ENCODE results near the gene MORN5.
"Not testable (repeated sequence)": the region's sequence is repeated elsewhere in the genome, so short reads cannot be mapped to it uniquely, and the experiment has no call there.

The MORN5 gene

DNA sequence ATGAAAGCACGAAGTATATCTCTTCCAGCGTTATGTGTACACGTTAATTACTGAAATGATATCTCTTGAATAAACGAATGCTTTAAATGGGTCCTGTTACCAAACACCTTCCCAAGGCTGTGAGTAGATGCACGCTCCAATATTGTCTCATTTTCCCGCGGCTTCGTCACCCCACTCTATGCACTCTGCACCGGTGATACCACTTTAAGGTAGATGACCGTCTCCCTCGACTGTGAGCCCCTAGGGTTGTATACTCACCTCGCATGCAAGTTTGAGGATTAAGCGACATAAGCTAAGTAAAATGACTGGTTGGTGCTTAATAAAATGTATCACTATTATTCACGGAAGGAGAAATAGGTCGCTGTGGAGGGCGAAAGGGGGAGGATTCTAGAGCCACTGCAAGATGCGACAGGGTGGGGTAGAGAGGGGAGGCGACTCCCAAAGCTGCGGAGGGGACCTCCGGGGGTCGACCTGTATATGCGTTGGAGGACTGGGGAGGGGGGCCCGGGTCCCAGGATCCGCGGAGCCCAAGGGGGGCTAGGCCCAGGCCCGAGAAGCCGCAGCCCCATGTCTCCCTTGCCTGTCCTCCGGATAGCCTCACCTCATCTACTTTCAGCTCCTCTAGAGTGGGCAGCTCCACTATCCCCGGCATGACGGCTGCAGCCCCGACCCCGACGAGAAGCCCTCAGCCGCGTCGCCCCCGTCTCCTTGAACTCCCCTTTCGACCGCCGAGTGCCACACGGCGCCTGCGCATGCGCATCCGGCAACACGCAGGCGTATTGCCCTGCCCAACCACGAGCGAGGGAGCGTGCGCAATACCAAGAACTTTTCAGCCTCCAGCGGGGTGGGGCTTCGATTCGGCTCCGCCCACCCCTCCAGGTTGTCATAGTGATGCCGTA, at the start of gene MORN5, which contains the start of gene NDUFA8:
Gene MORN5 (plus strand): TSS at position 883 of the 899 bp plus-strand sequence. CDS start 65 bp downstream, outside the sequence.
Gene NDUFA8 (minus strand): TSS at position 754 of the 899 bp plus-strand sequence. CDS start 102 bp downstream, at position 652.
- peak; percentile 86 for DNase-seq (ENCODE audit: low read depth)

DNA sequence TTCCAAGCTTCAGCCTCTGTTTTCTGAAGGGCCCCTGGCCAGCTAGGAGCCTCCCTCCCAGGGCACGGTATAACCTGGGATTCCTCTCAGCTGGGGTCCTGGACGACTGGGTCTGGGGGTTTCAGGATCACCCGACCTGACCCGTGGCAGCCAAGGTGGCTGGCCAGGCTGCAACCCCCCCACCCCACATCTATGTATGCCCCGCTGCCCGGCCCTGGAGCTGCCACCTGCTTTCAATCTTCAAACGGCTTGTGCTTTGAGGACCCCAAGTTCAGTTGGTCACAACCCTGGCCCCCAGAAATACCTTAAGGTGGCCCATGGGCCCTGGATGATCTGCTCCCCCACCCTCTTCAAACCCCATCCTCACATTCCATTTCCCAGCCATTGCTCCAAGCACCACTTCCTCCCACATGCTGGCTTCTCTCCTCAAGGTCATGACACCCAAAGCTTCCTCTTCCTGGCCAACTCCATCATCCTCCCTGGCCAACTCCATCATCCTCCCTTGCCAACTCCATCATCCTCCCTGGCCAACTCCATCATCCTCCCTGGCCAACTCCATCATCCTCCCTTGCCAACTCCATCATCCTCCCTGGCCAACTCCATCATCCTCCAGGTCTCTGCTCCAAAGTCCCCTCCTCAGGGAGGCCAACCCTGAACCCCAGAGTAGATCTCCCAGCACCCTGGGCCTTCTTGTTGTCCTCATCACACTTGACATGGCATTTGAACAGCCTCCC, 49.4 kb upstream of the MORN5 start:
- no peak for DNase-seq (ENCODE audit: low read depth)

DNA sequence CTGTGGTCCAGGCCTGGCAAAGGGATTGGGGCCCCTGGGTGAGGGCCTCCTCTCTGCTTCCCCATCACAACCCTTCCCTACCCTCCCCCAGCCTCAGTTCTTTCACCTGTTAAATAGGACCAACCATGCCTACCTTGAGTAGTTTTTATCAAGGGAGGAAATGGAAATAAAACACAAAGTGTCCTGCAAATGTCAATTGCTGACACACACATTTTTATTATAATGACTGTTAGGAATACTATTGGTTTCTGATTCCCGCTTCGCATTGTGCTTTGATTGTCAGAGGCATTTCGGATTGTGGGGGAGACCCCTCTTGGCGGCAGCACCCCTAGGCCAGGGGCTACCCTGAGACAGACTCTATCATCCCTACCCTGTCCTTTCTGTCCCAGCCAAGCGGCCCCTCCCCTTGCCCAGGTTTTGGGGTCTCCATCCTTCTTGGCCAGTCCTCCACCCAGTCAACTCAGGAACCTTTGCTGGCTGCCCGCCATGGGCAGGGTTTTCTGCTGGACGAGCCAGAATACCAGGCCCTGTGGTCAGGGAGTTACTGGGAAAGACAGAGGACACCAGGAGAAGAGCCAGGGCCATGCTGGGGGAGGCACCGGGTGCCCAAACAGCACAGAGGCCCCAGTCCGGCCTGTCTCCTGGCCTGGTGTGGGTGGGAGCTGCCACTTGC, 48.2 kb upstream of the MORN5 start:
- DNase-seq (ENCODE audit: low read depth), result no peak

DNA sequence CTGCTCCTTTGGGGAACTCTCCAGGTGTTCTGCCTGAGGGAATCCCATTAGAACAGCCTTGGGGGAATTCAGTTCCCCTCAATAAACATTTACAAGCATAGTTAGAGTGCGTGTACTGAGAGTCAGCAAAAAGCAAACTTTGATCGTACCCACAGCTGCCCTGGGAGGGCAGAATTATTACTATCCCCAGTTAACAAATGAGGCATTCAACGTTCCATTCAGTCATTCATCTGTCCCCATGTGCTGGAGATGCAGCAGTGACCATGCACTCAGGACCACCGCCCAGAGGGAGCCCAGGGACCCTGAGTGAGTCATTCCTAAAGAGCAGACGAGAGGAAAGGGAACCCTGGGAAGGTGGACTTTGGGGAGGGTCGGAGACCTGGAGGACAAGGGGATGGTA, 47.5 kb upstream of the MORN5 start:
- DNase-seq (ENCODE audit: low read depth), result no peak

DNA sequence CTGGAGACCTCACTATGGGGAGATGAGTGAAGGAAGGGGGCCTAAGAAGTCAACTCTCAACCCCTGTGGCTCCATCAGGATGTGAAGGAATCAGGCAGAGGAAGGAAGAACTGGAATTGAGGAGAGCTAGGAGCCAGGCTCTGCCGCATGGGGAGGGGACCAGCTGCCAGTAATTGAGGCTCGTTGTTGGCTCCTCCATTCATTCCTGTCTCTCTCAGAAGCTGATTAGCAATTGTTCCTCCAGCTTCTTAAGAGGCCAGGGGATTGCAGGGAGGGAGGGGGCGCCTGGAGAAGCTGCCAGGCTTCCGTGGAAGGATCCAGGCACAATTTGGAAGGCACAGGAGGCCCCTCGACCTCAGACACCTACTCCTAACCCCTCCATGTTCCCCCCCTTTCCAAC, 46.1 kb upstream of the MORN5 start:
- no peak for DNase-seq (ENCODE audit: low read depth)

DNA sequence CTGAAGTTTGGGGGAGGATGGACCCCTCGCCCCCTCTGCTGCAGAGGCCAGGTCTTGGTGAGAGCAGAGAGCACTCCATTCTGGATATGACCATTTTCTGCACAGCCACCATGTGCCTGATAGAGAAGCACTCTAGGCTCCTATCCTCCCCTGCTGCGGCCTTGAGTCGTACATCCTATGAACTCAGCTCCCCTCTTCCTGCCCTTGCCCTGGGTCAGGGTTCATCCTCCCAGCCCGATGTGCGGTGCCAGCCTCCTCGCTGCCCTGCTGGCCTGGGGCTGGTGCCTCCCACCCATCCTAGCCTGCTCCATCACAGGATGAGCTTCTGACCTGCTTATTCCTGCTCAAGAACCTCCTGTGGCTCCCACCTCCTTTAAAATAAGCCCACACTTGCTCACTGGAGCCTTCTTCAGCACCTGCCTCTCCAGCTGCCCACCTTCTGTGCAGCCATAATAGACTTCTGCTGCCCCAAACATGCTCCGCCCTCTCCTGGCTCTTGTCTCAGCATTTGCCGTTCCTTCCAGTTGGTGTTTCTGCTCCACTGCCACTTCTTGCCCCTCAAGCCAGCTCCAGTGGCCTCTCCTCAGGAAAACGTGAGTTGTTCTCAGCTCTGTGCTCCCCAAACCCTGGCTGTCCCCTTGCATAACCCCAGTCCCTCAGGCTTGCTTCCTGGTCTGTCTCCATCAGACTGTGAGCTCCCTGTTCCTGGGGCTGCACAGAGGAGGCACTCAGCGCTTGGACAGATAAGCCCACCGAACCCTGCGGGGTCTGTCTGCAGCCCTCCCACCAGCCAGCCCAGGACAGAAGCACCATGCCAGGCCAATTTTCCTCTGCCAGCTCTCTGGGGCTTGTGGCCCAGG, 44.3 kb upstream of the MORN5 start:
- no peak for DNase-seq (ENCODE audit: low read depth)

DNA sequence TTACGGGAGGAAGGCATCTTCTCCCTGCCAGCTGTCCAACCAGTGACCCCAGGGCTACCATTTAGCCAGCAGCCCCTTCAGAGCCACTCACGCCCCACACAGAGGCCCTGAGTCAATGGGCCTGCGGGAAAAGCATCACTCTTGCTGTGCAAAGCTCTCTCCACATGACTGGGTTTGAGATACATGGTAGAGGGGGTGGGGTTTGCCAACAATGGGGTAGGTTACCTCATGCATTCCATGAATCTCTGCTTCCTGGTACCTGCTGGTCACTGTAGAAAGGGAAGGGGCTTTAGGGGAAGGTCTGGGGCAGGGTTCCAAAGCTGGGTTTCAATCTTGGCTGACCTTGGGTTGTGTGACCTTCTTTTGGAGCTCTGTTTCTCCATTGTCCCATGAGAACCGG, 43.7 kb upstream of the MORN5 start:
- DNase-seq (ENCODE audit: low read depth), result no peak

DNA sequence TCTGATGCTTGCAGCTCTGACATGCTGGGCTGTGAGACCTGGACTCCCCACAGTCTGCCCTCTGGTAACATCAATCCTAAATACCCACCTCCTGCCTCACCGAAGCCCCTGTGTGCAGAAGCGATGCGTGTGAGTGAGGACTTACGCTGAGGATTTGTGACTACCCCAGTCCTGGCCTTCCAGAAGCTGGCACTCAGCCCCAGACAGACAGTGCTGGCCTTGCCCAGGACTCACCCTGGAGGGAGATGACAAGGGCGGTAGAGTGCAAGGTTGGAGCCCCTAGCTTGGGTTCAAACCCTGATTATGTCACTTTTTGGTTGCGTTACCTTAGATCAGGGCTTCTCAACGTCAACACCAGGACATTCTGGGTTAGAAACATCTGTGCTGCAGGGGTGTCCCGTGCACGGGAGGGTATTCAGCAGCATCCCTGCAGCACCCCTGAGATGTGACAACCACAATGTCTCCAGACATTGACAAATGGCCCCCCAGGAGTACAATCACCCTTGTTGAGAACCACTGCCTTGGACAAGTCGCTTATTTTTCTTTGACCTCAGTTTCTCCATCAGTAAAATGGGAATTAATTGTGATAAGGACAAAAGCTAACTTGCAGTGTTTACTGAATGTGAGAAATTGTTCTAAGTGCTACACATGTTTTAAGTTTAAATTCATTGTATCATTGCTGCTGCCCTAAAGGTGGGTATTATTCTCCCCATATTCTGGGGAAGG, 43.1 kb upstream of the MORN5 start:
- no peak for DNase-seq (ENCODE audit: low read depth)

DNA sequence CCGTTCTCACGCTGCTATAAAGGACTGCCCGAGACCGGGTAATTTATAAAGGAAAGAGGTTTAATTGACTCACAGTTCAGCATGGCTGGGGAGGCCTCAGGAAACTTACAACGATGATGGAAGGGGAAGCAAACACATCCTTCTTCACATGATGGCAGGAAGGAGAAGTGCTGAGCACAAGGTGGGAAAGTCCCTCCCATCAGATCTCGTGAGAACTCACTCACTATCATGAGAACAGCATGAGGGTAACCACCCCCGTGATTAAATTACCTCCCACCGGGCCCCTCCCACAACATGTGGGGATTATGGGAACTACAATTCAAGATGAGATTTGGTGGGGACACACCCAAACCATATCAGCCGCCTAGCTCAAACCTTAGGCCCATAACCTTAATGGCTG, 42.5 kb upstream of the MORN5 start:
- DNase-seq (ENCODE audit: low read depth), result not testable (repeated sequence)

DNA sequence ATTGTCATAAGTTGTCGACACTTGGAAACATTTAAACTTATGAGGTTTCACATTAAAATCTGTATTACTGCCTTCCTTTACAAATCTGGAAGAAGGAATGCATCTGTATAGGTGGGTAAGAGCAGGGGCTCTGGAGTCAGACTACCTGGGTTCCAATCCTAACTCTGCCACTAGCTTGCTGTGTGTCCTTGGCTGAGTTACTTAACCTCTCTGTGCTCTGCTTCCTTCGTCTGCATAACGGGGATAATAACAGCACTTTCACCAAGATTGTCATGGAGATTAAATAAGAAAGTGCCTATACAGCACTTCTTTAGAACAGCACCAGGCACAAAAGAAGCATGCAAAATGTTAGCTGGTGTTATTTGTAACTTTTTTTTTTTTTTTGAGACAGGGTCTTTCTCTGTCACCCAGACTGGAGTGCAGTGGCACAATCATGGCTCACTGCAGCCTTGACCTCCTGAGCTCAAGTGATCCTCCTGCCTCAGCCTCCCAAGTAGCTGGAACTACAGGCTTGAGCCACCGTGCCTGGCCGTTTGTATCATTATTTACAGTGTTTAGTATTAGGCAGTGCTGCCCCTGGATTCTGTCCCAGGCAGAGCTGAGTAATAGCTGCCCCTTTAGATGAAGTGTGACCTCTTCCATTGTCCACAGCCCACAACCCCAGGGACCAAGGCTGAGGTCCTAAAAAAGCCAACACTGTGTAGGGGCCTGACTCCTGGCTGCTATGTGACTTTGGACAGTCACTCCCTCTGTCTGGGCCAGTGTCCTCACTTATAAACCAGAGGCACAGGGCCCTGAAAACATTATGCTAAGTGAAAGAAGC, 41.2 kb upstream of the MORN5 start:
- DNase-seq (ENCODE audit: low read depth), result no peak

DNA sequence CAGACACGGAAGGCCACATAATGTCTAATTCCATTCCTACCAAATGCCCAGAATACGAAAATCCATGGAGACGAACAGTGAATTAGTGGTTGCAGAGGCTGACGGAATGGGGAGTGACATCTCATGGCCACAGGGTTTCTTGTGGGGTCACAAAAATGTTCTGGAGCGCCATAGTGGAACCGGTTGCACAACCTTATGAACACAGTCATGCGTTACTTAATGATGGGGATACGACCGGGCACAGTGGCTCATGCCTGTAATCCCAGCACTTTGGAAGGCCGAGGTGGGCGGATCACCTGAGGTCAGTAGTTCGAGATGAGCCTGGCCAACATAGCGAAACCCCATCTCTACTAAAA, 40.6 kb upstream of the MORN5 start:
- DNase-seq (ENCODE audit: low read depth), result no peak

DNA sequence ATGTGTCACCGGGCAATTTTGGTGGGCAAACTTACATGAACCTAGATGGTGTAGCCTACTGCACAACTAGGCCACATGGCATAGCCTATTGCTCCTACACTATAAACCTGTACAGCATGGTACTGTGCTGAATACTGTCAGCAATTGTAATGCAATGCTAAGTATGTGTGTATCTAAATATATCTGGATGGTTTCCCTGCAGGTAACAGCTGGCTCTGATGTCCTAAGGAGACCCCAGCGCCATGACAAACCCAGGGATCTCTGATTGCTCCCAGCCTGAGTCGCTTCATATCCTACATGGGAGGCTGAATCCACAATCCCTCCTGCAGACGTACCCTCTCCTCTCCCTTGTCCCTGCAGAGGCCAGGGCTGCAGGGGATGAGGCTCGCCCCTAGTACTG, 40.0 kb upstream of the MORN5 start:
- DNase-seq (ENCODE audit: low read depth), result no peak

DNA sequence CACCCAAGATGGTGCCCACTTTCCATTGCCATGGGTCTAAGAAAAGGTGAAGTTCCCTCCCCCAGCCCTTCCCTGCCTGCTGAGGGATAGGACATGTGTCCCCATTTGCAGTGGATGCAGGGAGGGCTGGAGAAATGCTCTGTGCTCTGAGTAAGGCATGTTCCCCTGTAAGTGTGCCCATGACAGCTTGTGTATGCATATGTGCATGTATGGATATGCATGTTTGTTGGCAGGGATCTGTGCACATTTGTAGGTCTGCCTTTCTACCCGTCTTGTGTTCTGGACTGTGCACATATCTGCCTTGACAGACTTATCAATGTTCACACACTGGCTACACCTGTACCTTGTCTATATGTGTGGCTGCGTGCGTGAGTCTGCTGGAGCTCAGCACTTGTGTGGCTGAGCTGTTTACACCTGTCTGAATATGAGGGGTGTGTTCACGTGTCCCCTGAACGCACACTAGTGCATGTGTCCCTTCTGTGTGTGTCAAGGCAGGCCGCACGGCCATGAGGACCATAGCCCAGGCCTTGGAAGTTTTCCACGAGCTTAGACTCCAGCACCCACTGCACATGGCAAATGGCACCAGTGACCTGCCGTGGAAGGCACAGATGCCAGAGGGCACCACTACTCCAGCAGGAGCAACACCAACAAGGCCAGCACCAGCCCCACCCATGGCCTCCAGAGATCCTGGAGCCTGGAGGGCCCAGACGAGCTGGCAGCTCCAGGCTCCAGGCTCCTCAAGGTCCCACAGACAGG, 39.2 kb upstream of the MORN5 start:
- no peak for DNase-seq (ENCODE audit: low read depth)

DNA sequence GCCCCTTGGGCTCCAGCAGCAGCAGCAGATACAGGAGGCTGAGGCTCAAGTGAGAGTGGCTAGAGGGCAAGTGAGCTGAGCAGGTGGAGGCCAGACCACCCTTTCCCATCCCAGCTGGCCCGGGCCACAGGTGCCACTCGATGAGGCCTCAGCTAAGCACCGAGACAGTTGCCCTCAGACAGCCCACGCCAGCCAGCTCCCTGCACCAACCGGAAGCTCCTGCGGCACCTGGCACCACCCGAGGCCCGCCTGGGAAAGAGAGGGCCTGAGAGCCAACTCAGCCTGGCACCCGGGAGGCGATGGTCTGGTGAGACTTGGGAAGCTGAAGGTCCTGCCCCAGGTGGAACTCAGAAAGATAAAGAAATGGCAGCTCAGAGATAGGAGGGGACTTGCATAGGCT, 38.3 kb upstream of the MORN5 start:
- DNase-seq (ENCODE audit: low read depth), result no peak

DNA sequence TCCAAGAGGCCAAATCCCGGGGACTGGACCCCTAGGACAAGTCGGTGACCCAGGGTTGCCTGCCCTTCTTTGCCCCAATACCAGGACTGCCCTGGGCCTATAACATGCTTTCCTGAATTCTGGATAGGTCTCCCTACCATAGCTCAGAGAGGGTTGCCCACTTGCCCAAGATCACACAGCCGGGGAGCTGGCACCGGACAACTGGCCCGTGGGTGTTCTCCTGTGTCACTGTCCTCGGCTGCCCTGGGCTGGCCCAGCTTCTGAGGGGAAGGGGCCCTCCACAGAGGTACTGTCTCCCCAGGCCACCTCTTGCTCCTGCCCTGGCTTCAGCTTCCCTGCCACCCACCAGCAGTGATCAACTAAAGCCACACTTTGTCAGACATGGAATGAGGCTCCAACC, 37.8 kb upstream of the MORN5 start:
- DNase-seq (ENCODE audit: low read depth), result no peak

DNA sequence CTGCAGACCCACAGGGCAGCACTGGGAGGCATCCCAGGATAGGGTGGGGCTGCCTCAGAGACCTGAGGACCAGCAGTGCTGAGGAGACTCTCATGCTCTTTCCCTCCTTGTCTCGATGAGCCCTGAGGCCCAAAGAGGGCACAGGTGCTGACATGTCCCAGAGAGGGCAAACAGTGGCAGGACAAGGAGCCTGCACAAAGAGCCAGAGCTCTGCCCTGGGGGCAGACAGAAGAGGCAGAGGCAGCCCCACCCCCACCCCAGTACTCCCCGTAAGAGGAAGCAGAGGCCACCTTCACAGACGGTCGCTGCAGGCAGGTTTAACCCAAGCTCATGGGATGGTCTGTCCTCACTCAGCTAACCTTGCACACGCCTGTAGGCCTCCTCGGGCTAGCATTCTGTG, 37.2 kb upstream of the MORN5 start:
- no peak for DNase-seq (ENCODE audit: low read depth)

DNA sequence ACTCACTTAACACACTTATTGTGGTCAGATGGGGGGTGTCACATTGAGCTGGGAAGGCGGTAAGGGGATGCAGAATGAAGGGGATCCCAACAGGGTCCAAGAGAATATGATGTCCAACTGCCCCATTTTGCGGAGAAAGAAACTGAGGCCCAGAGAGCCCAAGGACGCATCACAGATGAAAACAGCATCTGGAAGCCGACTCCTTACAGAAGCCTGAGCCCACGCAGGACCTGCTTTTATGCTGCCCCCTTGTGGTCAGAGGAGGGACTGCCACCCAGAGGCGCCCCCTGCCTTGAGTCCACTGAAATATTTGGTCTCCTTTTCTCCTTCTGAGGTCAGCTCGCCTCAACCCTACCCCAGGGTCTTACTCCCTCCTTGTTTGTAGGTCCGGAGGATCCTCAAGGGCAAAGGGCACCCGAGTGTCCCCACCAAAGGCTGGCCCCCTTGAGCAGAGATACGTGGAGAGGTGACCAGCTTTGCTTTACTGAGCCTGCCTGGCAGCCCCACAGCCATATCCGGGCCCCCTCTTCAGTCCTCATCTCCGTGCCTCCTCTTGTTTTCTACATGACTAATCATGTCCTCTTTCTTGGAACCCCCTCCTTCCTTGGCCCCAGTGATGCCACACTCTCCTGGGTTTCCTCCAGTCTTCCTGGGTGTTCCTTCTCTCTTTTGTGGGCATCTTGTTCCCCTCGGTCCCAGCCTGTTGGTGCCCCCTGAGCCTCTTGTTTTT, 36.6 kb upstream of the MORN5 start:
- DNase-seq (ENCODE audit: low read depth), result peak; percentile 45

DNA sequence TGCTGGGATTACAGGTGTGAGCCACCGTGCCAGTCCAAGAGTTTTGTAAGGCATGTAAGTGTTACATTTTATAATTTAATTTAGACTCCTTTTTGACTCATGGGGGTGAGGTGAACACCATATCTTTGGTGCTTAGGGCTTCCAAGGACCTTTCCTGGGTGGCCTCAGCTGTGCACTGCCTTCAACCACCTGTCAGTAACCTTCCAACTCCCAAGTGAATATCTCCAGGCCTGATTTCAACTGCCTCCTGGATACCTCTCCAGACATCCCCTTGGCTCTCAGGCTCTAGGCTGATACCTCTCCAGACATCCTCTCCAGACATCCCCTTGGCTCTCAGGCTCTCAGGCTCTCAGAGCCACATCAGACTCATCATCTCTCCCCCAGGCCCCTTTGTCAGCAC, 35.7 kb upstream of the MORN5 start:
- no peak for DNase-seq (ENCODE audit: low read depth)

DNA sequence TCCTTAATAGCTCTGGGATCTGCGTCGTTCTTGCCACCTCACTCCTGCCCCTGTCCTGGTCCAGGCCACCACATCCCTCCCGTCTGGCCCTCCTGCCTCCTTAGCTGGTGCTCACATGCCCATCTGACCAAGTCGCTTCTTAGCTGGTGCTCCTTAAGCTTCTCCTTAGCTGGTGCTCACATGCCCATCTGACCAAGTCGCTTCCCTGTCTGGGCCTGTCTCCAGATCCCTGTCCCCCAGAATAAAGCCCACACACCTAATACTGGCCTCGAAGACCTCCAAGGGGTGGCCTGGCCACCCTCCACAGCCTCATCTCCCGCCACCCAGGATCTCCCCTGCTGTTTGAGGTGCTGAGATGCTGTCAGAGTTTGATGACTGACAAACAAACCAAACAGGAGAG, 35.2 kb upstream of the MORN5 start:
- DNase-seq (ENCODE audit: low read depth), result no peak
